OCI-LY1 (cell line): ENCODE results near the gene EFCAB13.
"Not testable (repeated sequence)": the region's sequence is repeated elsewhere in the genome, so short reads cannot be mapped to it uniquely, and the experiment has no call there.

Experiments
- EZH2 ChIP-seq: fragments of 200-600 bp; sonication (generic), shearing (Covaris generic); IDR thresholded peaks from 2 replicates; pipeline ENCODE4 v1.8.0; 2017; ENCODE audit warnings: borderline replicate concordance, mixed run types, mild to moderate bottlenecking, antibody characterized with exemption, low read length, moderate library complexity, mixed read lengths
- TF ChIP-seq, protein P1 (sequence below): fragments of 200-600 bp; sonication (generic), shearing (Covaris generic); IDR thresholded peaks from 2 replicates; pipeline ENCODE4 v1.5.1; 2017; ENCODE audit warnings: mild to moderate bottlenecking, antibody characterized with exemption, low read length, moderate library complexity, mixed read lengths

DNA sequence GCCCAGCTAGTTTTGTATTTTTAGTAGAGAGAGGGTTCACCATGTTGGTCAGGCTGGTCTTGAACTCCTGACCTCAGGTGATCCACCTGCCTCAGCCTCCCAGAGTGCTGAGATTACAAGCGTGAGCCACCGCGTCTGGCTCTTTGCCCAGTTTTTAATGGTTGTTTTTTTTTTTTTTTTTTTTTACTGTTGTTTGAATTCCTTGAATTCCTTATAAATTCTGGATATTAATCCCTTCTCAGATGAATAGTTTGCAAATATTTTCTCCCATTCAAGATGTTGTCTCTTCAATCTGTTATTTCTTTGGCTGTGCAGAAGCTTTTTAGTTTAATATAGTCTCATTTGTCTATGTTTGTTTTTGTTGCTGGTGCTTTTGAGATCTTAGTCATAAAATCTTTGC is 47.1 kb downstream of the EFCAB13 start:
- TF ChIP-seq, protein P1, sequence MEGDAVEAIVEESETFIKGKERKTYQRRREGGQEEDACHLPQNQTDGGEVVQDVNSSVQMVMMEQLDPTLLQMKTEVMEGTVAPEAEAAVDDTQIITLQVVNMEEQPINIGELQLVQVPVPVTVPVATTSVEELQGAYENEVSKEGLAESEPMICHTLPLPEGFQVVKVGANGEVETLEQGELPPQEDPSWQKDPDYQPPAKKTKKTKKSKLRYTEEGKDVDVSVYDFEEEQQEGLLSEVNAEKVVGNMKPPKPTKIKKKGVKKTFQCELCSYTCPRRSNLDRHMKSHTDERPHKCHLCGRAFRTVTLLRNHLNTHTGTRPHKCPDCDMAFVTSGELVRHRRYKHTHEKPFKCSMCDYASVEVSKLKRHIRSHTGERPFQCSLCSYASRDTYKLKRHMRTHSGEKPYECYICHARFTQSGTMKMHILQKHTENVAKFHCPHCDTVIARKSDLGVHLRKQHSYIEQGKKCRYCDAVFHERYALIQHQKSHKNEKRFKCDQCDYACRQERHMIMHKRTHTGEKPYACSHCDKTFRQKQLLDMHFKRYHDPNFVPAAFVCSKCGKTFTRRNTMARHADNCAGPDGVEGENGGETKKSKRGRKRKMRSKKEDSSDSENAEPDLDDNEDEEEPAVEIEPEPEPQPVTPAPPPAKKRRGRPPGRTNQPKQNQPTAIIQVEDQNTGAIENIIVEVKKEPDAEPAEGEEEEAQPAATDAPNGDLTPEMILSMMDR, result not testable (repeated sequence)
- not testable (repeated sequence) for TF ChIP-seq EZH2
